ENCODE data around the gene RADIL.
"Not testable (repeated sequence)": the region's sequence is repeated elsewhere in the genome, so short reads cannot be mapped to it uniquely, and the experiment has no call there.

RADIL gene

GRCh38 chr7:4794171-4794570 lies 89.3 kb downstream of the RADIL start:
- DNase-seq (ENCODE audit: low read depth in 2 of 2, low spot score in 1 of 2): not testable (repeated sequence)

GRCh38 chr7:4793385-4793993 lies 90.0 kb downstream of the RADIL start:
- not testable (repeated sequence) for DNase-seq (ENCODE audit: low read depth in 2 of 2, low spot score in 1 of 2)

DNA sequence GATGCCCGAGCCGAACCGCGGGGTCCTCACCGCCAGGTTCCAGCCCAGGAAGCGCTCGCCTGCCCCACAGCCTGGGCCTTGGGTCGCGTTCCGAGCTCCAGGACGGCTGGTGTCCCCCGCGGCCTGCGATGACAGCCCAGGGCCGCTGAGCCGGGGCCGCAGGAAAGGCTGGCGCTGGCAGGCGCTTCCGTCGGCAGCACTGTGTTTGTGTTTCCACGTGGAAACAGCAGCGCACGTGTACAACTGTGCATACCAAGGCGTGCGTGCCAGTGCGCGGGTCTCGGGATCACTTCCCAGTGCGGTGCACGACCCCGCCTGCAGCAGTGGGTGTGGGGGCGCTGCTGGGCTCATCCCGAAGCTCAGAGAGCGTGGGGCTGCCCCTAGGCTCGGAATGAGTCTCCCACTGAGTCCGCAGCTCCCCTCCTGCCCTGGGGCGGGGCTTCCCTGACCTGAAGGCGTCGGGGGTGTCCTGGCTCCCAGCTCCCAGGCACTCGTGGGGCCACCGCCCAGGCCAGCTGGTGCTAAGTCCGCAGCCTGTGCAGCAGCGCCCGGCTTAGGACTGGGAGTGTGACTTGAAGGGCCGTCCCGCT lies 90.9 kb downstream of the RADIL start:
- DNase-seq (ENCODE audit: low read depth in 2 of 2, low spot score in 1 of 2): no peak

GRCh38 chr7:4791738-4792536 lies 91.6 kb downstream of the RADIL start:
- DNase-seq (ENCODE audit: low read depth in 2 of 2, low spot score in 1 of 2): peak; percentile 43 to 62

DNA sequence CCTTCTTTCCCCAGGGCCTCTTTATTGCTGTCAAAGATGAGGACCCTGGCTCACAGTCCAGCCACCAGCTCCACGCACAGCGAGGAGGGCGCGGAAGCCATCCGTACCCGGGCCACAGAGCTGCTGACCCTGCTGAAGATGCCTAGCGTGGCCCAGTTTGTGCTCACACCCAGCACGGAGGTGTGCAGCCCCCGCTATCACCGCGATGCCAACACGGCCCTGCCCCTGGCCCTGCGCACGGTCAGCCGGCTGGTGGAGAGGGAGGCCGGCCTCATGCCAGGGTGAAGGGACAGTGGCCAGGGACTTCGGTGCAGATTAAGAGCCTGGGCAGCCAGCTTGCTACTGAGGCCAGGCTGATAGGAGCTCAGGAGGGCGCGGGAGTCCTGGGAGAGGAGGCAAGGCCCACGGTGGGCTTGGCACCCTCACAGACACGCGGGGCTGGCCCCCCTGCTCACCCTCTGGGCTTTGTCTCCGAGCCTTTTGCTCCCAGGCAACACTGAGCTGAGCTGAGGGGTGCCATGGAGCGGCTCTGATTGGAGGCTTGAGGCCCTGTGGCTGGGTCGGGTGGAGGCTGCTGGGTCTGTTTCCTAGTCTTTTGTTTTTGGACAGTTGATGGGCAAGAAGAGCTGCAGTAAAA lies 92.3 kb downstream of the RADIL start:
- DNase-seq (ENCODE audit: low read depth in 2 of 2, low spot score in 1 of 2): no peak

- DNase-seq (ENCODE audit: low read depth in 2 of 2, low spot score in 1 of 2): no peak
Measured at GRCh38 chr7:4790516-4790991, 93.0 kb downstream of the RADIL start.

DNA sequence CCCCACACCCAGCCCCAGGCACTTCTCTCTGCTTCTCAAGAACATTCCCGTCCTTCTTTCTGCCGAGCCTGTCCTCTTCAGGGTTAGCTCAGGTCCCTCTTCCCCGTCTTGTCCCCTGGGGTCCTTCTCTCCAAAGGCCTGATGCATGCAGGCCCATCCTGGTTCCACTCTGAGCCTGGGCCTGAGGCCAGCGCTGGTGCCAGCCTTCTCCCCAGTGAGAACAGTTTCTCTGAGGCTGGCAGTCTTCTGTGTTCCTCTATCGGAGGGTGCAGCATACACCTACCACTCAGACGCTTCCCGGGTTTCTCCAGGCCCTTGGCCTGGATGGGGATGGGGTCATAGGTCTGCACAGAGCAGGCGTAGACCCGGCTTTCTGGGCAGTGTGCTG lies 93.4 kb downstream of the RADIL start:
- DNase-seq (ENCODE audit: low read depth in 2 of 2, low spot score in 1 of 2): no peak

DNA sequence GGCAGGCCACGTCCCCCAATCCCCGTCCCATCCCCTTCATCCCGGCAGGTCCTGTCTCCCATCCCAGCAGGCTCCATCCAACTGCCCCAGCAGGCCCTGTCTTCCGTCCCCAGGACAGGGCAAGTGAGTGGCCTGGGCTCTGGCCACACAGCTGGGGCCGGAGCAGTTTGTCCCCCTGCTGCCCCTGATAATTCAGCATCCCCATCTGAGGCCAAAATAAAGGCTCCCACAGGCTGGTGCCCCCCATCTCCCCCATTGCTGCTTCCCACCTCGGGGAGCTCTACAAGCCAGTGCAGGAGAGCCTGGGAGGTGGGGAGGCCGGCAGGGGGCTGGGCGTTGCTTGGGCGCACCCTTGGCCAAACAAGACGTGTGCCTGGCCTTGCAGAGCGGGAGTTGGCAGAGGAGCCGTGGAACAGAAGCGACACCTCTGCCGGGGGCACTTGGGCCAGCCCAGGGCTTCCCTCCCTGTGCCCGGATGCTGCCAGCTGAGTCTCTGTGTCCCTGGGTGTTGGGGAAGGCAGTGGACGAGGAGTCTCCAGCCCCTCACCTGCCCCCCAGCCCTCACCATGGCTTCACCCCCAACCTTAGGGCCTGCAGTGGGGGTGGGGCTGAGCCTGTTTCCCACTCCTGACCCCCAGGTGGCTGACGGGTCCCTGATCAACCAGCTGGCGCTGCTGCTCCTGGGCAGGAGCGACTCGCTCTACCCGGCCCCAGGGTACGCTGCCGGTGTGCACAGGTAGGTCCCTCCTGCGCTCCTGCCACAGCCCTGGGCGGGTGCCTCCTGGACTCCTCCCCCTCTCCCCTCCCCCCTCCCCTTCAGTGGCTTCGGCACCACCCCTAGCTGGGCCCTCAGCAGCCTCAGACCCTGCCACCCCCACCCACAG lies 94.1 kb downstream of the RADIL start:
- DNase-seq (ENCODE audit: low read depth in 2 of 2, low spot score in 1 of 2): no peak

GRCh38 chr7:4788627-4789189 lies 94.8 kb downstream of the RADIL start:
- DNase-seq (ENCODE audit: low read depth in 2 of 2, low spot score in 1 of 2): no peak

DNA sequence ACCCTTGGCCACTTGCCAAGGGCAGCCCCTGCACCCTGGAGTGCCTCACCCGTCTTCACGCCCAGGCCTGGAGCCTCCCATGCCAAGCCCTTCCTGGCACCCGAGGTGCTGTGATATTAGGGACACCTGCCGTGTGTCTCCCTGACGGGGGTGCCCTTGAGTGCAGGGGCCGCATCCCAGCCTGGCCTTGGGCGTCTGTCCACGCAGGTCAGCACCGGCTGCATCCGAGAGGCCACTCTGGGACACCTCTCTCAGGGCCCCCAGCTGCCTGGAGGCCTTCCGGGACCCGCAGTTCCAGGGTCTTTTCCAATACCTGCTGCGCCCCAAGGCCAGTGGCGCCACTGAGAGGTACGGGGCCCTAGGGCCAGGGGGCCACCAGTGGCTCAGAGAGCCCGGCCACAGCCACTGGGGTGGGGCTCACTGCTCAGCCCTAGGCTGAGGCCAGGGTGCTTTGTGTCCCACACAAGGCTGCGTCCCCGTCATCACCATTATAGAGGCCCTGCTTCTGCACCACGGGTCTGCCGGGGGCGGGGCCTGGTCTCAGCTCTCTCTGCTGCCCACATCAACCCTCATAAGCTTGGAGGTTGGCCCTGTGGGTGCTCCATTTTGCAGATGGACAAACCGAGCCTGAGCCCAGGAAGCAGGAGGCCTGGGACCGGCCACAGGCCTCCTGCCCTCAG lies 95.4 kb downstream of the RADIL start:
- DNase-seq (ENCODE audit: low read depth in 2 of 2, low spot score in 1 of 2): no peak

DNA sequence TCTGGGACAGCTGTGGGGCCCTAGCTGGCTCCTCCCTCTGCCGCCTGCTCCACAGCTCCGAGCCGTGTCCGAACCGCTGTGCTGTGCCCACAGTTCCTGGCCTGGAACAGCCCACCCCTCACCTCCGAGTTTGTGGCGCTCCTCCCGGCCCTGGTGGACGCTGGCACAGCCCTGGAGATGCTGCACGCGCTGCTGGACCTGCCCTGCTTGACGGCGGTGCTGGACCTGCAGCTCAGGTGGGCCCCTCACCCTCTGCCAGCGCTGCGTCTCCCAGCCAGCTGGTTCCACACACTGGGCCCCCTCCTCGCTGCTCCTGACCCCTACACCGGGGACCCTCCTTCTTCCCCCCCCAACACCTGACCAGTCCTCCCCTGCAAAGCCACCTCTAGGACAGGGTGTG lies 96.0 kb downstream of the RADIL start:
- DNase-seq (ENCODE audit: low read depth in 2 of 2, low spot score in 1 of 2): no peak

DNA sequence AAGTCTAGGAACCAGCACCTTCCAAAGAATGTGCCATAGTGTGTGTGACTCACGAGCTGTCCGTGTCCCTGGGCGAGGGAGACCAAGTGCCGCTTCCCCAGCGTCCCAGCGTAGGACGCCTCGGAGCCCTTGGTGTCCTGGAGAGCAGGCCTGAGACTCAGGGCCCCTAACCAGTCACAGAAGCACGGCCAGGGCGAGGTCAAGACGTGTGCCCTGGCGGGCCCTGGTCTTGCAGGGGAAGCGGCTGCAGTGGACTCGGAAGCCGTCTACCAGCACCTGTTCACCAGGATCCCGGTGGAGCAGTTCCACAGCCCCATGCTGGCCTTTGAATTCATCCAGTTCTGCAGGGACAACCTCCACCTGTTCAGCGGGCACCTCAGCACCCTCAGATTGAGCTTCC lies 97.5 kb downstream of the RADIL start:
- DNase-seq (ENCODE audit: low read depth in 2 of 2, low spot score in 1 of 2): no peak

GRCh38 chr7:4785371-4785770 lies 98.1 kb downstream of the RADIL start:
- no peak for DNase-seq (ENCODE audit: low read depth in 2 of 2, low spot score in 1 of 2)

- no peak for DNase-seq (ENCODE audit: low read depth in 2 of 2, low spot score in 1 of 2)
Measured at GRCh38 chr7:4784799-4785198, 98.7 kb downstream of the RADIL start.

GRCh38 chr7:4783762-4784351 lies 99.7 kb downstream of the RADIL start:
- DNase-seq (ENCODE audit: low read depth in 2 of 2, low spot score in 1 of 2): no peak

DNA sequence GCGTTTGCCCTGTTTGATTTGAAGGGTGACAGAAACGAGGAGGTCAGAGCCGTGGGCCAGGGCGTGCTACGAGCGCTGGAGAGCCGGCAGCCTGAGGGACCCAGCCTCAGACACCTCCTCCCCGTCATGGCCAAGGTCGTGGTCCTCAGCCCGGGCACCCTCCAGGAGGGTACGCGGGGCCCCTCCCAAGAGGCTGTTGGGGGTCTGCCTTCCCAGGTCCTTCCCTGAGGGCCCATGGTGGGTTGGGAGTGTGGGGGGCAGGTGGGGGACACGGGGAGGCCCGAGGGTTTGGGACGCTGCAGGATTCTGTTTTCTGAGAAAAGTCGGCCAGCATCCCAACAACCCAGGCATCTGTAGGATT lies 100.2 kb downstream of the RADIL start:
- DNase-seq (ENCODE audit: low read depth in 2 of 2, low spot score in 1 of 2): no peak

DNA sequence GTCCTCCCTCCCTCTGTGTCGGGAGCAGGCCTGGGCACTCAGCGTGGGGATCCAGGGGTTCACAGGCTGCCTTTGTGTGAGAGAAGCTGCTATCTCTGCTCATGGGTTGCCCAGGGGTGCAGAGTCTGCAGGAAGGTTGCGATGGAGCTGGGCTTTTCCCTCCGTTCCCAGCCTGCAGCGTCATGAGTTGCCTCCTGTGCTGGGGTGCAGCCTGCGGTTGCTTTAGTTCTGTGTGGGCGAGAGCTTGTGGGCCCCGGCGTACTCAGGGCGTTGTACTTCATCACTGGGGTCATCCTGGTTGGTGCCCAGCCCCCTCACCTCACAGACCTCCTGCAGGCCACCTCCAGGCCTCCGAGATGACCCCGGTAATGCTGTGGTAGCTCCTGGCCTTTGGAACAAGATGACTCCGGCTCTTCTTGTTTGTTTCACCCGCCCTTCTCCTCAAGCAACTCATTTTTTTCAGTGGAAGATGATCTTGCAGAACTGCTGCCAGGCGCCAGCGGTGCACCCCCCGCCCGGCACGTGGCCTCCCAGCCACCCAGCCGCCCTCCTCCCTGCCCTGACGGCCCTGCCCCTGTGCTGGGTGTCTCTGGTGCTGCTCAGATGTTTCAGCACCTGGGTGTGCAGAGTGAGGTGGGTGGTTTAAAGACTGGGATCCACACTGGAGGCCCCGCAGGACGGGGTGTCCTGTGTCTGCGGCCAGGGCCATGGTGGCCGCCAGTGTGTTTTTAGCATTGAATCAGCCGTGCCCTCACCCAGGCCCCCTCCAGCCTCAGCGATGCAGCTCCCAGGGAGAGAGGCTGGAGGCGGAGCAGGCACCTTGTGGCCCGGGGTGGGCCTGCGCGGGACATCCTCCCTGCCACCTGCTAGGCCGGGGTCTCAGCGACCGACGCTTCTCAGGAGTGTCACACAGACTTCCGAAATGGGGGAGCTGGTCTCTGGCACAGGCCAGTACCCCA lies 100.9 kb downstream of the RADIL start:
- DNase-seq (ENCODE audit: low read depth in 2 of 2, low spot score in 1 of 2): no peak

- DNase-seq (ENCODE audit: low read depth in 2 of 2, low spot score in 1 of 2): no peak
Measured at GRCh38 chr7:4781366-4782069, 102.0 kb downstream of the RADIL start.

All from stimulated activated CD8-positive, alpha-beta memory T cell treated with anti-CD3 and anti-CD28 coated beads, Interleukin-4, amount 100 ng/mL, for 4 hours (primary cell).